NCI-H2107 treated with DMSO at 0.1 percent for 48 hours (cell line): ENCODE measurements around the gene PAGR1.
"Not testable (repeated sequence)": the region's sequence is repeated elsewhere in the genome, so short reads cannot be mapped to it uniquely, and the experiment has no call there.

Experiments used
- DNase-seq: peaks from one replicate; lab custom pipeline; 2025; ENCODE audit not compliant: unreplicated experiment; lab: John Stamatoyannopoulos, UW

Gene PAGR1

GRCh38 chr16:29862383-29862883 is 46.5 kb downstream of the PAGR1 start:
- no peak for DNase-seq

GRCh38 chr16:29862884-29863668 is 47.1 kb downstream of the PAGR1 start, which contains the start of gene CDIPT:
TSS of gene CDIPT (minus strand) at chr16:29863226. CDS start at chr16:29862857, 369 bp downstream.
- peak; percentile 86 for DNase-seq

- DNase-seq = no peak
These were observed 47.7 kb downstream of the PAGR1 start for GRCh38 chr16:29863669-29863984.

- DNase-seq = no peak
These were observed 48.3 kb downstream of the PAGR1 start for GRCh38 chr16:29864205-29864604.

GRCh38 chr16:29868396-29869009 is 52.6 kb downstream of the PAGR1 start:
- DNase-seq = no peak

GRCh38 chr16:29869067-29869466 is 53.1 kb downstream of the PAGR1 start:
- not testable (repeated sequence) for DNase-seq
